Measurements from ENCODE around the gene DEGS2.
A peak's percentile ranks its signal among the peaks of the same experiment; 100 is the strongest.

Gene DEGS2

DNA sequence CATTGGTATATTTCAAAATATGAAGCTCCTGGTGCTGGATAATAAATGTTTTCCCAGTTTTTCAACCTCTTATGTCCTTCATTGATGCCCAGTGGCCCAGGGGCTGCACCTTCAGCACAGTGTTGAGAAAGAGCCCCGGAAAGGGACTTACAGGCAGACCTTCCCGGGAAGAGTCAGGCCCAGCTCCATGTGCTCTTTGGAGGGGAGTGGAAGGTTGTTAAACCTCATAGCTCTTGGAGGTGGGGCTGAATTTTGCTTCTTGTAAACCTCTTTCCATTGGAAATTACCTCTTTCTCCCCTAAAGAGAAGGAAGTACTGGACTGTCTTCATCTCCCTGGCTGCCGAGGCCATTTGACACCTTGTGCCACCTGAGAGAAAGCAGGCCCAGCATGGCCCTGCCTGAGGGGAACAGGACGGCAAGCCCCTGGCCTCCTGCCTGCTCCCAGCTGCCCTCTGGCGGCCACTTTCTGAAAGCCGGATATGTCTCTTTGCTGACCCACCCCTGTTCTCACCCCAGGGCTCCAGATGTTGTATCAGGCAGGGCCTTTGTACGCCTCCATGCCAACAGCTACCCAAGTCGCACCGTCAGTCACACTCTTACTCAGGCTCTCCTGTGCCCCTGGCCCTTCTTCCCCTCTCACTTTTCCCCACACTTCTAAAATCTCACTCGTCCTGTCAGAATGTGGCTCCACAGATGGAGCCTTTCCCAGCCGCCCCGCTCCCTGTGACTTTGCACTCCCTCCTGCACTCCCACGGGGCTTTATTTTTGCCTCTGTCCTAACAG is 51.2 kb downstream of the DEGS2 start:
- H3K27ac Mint-ChIP-seq = peak overlapping the region; percentile 98
- H3K9me3 Mint-ChIP-seq (ENCODE audit: low read depth) = no peaks in the 10 kb centered on the region
- H3K4me3 Mint-ChIP-seq = peak overlapping the region; percentile 45
- peaks cover 6% of the 10 kb centered on the region for H3K36me3 Mint-ChIP-seq
- H3K27me3 Mint-ChIP-seq = no peaks in the 10 kb centered on the region
- H3K4me1 Mint-ChIP-seq (ENCODE audit: low read depth) = peaks cover 76% of the 10 kb centered on the region

DNA sequence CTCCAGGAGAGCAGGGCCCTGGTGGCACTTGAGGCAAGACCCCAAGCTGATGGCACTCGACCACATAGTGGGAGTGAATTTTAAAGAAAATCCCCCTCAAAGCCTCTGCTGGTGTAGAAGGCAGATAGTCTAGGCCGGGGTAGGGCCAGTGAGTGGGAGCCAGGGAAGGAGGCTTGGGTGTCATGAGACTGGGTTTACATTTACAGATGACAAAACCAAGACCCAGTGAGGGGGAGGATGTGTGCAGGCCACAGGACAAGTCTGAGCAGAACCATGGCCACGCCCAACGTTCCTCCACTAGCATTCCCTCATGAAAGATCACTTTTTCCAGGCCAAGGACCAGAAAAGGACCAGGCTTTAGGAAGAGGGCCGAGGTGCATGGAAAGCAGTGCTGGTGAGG is 52.2 kb downstream of the DEGS2 start:
- Mint-ChIP-seq H3K27ac (peak overlapping the region; percentile 98), H3K9me3 (ENCODE audit: low read depth) (no peaks in the 10 kb centered on the region), H3K4me3 (peak overlapping the region; percentile 42), H3K4me1 (ENCODE audit: low read depth) (peaks cover 76% of the 10 kb centered on the region), H3K27me3 (no peaks in the 10 kb centered on the region), H3K36me3 (peaks cover 8% of the 10 kb centered on the region)

DNA sequence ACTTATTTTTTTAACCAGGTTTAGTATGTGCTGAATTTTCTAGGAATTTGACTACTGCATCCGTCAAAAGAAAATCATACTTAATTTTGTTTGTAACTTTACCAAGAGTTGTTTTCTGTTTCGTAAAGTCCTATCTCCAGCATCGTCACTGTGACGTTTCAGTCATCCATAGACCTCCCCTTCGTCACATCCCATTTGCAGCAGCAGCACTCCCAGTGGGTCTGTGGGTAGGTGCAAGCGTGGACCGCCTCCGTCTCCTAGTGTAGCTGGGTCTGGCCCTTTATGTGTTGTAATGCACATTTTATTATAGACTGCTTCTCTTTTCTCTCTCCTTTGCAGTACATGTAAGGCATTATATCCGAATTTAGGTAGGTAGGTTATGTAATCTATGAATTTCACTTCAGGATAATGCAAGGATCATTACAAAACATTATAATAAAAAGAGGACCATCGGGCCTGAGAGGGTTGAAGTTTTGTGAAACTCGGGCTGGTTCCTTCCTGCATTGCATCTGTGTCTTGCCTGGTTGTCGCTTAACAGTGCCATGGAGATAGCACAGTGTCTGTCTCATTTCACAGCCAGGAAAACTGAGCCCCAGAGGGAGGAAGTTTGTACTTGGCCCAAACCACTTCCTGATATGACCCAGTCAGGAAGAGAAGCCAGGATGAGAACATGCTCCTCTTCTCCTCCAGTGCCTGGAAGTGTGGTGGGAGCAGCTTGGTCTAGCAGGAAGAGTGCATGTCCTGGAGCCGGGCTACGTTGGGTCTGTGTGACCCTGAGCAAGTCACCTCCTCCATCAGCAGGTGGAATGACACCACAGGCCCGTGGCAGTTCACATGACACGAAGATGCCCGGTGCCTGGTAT is 53.0 kb downstream of the DEGS2 start:
- H3K27me3 Mint-ChIP-seq = no peaks in the 10 kb centered on the region
- no peaks in the 10 kb centered on the region for H3K9me3 Mint-ChIP-seq (ENCODE audit: low read depth)
- peaks cover 80% of the 10 kb centered on the region for H3K4me1 Mint-ChIP-seq (ENCODE audit: low read depth)
- peaks cover 10% of the 10 kb centered on the region for H3K36me3 Mint-ChIP-seq
- peak overlapping the region; percentile 98 for H3K27ac Mint-ChIP-seq
- peak overlapping the region; percentile 42 for H3K4me3 Mint-ChIP-seq

DNA sequence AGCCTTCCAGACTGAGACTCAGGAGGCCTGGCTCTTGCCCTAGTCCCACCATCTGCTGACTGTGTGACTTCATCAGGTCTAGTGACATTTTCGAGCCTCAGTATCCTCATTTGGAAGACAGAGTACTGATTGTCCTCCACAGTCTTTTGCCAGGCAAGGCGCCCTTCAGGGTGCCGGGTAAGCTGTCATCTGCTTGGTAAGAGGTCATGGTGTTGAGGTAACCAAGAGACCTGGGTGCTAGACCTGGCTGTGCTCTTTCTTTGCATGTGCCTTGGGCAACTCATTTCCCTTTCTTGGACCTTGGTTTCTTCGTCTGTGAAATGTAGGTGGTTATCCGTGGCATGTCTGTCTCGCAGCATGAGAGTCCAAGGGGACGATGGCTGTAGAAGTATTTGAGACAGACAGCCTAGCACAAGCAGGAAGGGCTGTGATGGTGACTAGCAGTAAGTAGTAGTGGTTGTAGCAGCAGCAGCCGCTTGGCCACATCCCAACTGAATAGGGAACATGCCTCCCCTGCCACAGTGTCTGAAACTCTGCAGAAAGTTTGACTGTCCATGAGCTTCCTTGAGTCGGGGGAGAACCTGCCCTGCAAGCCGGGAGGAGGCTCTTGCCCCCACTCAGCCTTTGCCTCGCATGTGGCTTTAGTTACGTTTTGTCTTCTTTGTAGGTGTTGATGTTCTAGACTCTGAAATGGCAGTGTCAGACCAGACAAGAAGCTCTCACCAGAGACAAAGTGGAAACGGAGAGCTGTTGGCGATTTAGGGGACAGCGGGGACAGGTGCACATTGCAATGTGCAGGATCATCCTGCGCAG is 53.9 kb downstream of the DEGS2 start:
- H3K36me3 Mint-ChIP-seq = peaks cover 10% of the 10 kb centered on the region
- H3K9me3 Mint-ChIP-seq (ENCODE audit: low read depth) = no peaks in the 10 kb centered on the region
- peak overlapping the region; percentile 42 for H3K4me3 Mint-ChIP-seq
- H3K4me1 Mint-ChIP-seq (ENCODE audit: low read depth) = peaks cover 87% of the 10 kb centered on the region
- H3K27me3 Mint-ChIP-seq = no peaks in the 10 kb centered on the region
- H3K27ac Mint-ChIP-seq = peak overlapping the region; percentile 98

DNA sequence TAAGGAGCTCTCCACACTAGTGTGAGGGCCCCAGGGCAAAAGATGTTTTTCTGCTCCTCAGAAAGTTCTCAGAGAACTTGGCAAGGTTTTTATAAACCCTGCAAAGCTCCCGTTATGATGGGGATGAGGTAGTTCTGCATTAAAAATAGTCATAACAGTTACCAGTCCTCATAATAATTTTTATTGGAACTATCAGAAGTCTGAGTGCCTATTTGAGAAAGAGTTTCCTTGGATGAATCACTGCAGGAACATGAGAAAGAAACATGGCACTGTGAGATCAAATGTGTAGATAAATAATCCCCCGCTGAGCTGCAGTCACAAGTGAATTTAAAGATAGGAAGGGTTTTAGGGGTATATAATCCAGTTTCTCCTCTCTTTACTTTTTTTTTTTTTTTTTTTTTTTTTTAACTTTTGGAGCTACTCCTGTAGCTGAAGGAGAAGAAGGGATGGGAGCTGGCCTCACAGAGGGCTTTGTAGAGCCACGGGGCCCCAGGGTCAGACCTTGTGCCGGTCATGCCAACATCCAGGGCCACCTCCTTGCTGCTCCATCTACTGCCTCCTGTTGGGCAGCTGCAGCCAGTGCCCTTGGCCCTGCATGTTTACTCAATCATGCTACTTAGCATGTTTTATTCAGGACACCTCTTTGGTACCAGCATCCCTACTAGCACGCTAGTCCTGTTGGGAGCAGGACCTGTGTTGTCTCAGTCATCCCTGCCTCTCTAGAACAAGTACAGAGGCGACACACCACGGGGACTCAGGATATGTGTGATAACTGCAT is 54.7 kb downstream of the DEGS2 start:
- H3K4me3 Mint-ChIP-seq = peak overlapping the region; percentile 73
- H3K36me3 Mint-ChIP-seq = peaks cover 14% of the 10 kb centered on the region
- peak overlapping the region; percentile 98 for H3K27ac Mint-ChIP-seq
- no peaks in the 10 kb centered on the region for H3K9me3 Mint-ChIP-seq (ENCODE audit: low read depth)
- H3K27me3 Mint-ChIP-seq = no peaks in the 10 kb centered on the region
- H3K4me1 Mint-ChIP-seq (ENCODE audit: low read depth) = peaks cover 94% of the 10 kb centered on the region

DNA sequence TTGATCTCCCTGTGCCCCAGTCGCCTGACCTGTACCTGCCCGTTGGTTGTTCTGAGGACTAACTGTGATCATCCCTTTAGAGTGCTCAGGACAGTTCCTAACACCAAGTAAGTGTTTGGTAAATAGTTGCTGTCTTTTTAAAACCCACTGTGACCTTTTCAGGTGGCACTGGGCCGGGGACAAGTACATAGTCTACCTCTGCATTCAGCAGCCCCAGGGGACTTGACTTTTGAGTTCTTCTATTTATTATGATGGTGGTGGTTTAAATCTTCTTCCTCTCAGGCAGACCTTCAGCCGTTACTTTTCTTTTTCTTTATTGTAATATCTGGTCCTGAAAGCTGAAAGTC is 55.5 kb downstream of the DEGS2 start:
- Mint-ChIP-seq H3K36me3 (peaks cover 14% of the 10 kb centered on the region), H3K4me1 (ENCODE audit: low read depth) (peaks cover 93% of the 10 kb centered on the region), H3K4me3 (peak overlapping the region; percentile 73), H3K27ac (peak overlapping the region; percentile 98), H3K27me3 (no peaks in the 10 kb centered on the region), H3K9me3 (ENCODE audit: low read depth) (no peaks in the 10 kb centered on the region)

DNA sequence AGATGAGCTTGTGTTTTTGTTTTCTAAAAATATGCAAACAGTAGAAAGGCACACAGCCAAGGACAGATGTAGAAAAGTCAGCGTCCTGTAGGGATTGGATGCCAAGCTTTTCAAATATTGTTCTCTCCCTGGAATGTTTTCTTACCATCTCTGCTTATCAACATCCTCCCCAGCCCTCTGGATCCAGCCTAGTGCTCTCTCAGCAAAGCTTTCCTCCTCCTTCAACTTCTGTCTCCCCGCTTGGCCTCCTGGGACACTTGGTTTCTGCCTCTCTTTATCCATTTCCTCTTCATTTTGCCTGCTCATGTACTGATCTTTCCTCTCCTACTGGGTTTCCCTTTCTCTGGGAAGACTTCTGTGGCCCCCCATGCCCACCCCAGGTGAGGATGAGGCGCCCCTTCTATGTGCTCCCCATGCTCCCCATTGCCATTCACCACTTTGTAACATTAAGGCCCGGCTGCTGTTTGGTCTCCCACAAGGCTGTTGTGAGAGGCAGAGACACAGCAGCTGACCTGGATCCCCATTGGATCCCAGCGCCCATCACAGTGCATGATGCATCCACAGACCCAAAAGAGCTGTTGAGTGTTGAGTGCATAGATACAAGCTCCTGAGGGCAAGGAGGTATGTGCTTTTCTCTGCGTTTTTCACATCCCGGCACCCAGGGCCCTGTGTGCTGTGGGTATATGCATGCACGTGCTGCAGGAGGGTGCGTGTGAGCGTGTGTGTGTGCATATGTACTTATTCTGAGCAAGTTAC is 56.0 kb downstream of the DEGS2 start:
- Mint-ChIP-seq H3K27me3 (no peaks in the 10 kb centered on the region), H3K36me3 (peaks cover 18% of the 10 kb centered on the region), H3K27ac (peak overlapping the region; percentile 98), H3K4me3 (peak overlapping the region; percentile 73), H3K9me3 (ENCODE audit: low read depth) (no peaks in the 10 kb centered on the region), H3K4me1 (ENCODE audit: low read depth) (peaks cover 93% of the 10 kb centered on the region)

DNA sequence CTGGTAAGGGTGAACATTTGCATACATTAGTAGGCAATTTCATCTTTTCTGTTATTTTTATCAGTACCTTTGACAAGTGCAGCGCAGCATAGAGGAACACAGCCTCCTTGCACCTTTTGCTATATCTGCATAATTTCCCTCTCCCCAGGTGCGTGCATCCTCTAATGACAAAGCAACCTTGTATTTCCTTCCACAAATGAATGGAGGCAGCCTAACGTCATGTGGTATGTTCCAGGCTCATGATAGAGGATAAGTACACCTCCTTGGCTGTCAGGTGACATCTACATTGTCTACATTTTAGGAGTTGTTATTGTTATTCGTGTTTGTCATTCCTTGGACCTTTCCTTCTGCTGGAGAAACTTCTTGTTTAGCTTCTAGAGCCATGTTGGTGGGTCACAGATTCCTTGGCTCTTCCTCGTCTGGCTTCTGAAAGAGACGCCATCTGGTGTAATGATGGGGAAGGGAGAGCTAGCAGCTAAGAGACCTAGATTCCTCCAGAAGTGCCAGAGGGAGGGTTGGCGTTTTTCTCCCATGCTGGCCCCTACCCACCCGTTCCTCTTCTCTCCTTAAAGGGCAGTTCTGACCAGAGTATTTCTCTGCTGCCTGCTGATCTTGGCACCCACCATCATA is 57.2 kb downstream of the DEGS2 start:
- H3K4me3 Mint-ChIP-seq = peak overlapping the region; percentile 67
- H3K9me3 Mint-ChIP-seq (ENCODE audit: low read depth) = no peaks in the 10 kb centered on the region
- no peaks in the 10 kb centered on the region for H3K27me3 Mint-ChIP-seq
- peak overlapping the region; percentile 98 for H3K27ac Mint-ChIP-seq
- H3K4me1 Mint-ChIP-seq (ENCODE audit: low read depth) = peaks cover 93% of the 10 kb centered on the region
- H3K36me3 Mint-ChIP-seq = peaks cover 19% of the 10 kb centered on the region

DNA sequence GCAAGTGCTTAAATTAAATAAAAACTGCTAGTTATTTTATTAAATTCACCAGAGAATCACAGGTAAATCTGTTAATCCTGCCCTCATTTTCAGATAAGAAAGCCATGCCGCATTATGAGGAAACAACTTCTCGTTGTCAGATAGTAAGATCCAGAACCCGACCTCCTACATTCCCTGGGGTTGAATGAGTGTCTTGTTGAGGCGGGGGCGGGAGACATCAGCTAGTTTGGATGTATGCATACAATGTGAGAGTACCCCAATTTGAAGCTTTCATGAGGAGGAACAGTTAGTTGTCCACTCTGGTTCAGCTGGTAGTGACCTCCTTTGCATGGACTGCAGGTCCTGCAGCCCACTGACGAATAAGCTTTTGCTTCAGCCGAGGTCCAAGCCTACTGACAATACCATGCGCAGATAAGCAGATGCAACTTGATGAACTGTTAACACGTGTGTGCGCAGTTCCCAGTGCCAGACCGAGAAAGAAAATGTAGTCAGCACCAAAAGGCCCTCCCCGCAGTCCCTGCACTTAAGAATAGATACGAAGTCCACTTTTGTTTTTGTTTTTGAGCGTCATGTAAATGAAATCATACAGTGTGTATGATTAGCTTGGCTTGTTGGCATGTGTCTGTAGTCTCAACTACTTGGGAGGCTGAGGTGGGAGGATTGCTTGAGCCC is 59.3 kb downstream of the DEGS2 start:
- no peaks in the 10 kb centered on the region for H3K27me3 Mint-ChIP-seq
- H3K36me3 Mint-ChIP-seq = peaks cover 20% of the 10 kb centered on the region
- peak overlapping the region; percentile 97 for H3K27ac Mint-ChIP-seq
- no peaks in the 10 kb centered on the region for H3K9me3 Mint-ChIP-seq (ENCODE audit: low read depth)
- peak overlapping the region; percentile 58 for H3K4me3 Mint-ChIP-seq
- H3K4me1 Mint-ChIP-seq (ENCODE audit: low read depth) = peaks cover 93% of the 10 kb centered on the region

DNA sequence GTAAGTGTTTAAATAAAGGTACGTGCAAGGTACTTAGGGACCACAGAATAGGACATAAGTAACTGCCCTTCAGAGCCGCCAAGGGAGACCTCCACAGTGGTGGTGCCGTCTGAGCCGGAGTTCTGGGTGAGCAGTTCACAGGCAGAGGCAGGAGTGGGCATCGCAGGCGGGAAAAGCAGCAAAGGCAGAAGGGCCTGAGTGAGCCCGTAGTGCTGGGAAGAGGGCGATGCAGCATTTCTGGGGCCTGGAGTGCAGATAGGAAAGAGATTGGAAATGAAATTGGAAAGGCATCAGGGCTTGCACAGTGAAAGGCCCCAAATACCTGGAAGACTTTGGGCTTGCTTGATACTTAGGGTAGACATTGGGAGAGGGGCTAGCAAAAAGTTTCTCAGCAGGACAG is 61.3 kb downstream of the DEGS2 start:
- peak overlapping the region; percentile 97 for H3K27ac Mint-ChIP-seq
- peaks cover 19% of the 10 kb centered on the region for H3K36me3 Mint-ChIP-seq
- H3K4me1 Mint-ChIP-seq (ENCODE audit: low read depth) = peaks cover 93% of the 10 kb centered on the region
- H3K4me3 Mint-ChIP-seq = peak overlapping the region; percentile 48
- H3K27me3 Mint-ChIP-seq = no peaks in the 10 kb centered on the region
- H3K9me3 Mint-ChIP-seq (ENCODE audit: low read depth) = no peaks in the 10 kb centered on the region

DNA sequence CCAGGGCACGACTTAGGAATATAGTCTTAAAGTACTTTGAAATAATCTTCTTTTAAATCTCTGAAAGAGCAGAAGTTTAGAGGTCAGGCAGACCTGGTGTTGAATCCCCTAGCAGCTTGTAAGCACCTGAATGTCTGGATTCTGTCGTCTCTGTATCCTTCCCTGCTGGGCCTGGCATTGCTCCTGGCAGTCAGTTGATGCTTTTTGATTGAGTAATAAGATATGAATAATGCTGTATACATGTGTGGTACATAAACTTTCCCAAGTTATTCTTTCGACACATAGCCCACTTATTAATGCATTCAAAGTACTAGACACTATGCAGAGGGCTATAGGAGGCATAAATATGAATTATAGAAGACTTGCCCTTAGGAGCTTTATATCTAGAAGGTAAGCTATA is 62.8 kb downstream of the DEGS2 start:
- peaks cover 92% of the 10 kb centered on the region for H3K4me1 Mint-ChIP-seq (ENCODE audit: low read depth)
- no peaks in the 10 kb centered on the region for H3K27me3 Mint-ChIP-seq
- peaks cover 16% of the 10 kb centered on the region for H3K36me3 Mint-ChIP-seq
- peak overlapping the region; percentile 97 for H3K27ac Mint-ChIP-seq
- H3K4me3 Mint-ChIP-seq = no peak overlapping the region
- no peaks in the 10 kb centered on the region for H3K9me3 Mint-ChIP-seq (ENCODE audit: low read depth)
